Measurements from ENCODE around the gene ATP6V0C.

The ATP6V0C gene

DNA sequence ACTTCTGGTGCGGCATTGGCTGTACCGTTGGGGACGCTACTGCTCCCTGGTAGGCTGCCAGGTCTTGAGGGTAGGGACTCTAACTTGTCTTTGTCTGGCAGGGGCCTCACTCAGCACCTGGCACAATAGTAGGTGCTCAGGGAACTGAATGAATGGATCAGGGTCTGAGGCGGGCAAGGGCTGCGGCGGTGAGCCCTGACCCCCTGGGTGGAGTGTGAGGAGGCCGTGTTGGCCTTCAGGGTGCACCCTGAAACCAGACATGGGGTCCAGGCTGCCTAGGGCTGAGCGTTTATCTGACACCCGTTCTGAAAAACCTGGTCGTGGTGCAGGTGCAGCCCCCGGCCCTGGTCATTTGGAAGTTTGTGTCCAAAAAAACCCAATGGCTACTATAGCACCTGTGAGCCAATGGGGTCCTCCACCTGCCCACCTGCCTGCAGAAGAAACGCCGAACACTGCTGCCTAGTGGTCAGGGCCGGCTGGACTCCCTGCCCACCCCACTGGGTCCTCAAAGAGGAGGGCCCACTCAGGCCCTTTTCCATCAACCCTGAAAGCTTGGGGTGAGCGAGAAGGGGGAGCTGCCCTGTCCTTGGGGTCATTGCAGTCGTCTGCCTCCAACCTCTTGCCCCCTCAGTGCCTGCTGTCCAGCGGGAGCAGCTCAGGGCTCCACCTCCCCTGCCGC is 4.9 kb upstream of the ATP6V0C start:
- DNase-seq (ENCODE audit: insufficient read length, low spot score) (no peak), FAIRE-seq (no peak)

DNA sequence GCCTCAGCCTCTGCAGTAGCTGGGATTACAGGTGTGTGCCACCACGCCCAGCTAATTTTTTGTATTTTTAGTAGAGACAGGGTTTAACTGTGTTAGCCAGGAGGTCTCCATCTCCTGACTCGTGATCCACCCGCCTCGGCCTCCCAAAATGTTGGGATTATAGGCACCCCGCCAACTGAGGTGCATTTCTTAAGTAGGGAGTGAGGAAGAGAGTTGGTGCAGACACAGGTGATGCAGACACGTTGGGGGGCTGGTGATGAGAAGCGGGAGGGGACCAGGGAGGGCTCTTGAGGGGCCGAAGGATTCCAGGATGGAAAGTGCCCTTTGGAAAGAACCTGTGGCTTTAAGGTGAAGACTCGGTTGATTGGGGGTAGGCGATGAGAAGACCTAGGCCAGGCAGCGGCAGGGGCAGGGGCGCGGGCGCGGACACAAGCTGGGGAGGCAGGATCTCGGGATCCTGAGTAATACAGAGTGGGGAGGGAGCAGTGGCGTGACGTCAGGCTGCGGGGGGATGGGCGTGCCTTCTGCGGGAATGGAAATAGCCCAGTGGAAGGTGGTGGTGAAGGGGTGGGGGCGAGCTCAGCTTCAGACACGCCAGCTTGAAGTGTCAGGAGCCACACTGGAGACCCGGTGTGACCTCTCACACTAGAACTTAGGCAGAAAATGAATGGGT is 2.5 kb upstream of the ATP6V0C start:
- peak; percentile 51 for FAIRE-seq

DNA sequence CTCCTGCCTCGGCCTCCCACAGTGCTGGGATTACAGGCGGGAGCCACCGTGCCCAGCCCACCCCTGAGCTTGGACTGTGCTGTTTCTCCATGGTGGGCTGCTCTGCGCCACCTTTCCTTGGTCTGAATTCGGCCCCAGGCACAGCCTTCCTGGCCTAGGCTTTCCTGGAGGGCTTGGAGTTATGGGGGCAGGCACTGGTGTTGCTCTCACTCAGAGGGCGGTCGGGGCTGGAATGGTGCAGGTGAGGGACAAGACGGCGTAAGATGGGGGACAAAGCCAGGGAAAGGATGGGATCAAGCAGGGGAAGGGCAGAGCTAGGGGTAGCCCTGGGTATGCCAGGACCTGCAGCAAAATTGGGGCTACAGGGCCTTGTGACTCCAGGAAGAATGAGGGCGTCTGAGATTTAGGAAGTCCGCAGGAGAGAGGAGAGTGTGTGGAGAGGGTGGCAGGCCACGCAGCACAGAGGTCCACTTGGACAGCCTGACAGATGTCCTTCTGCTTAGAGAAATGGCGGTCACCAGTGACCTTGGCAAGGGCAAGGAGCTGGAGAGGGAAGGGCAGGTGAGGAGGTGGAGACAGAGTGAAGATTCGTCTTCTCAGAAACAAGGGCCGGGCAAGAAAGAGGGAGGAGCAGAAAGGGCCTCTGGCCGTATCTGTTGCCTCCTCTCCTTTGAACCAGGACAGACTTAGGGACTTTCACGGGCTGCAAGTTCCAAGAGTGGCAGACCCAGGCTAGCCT is 1.6 kb upstream of the ATP6V0C start:
- DNase-seq (ENCODE audit: insufficient read length, low spot score) = no peak
- no peak for FAIRE-seq

More for the DNA sequence above, 2.5 kb upstream of the ATP6V0C start:
- DNase-seq (ENCODE audit: insufficient read length, low spot score) = no peak

DNA sequence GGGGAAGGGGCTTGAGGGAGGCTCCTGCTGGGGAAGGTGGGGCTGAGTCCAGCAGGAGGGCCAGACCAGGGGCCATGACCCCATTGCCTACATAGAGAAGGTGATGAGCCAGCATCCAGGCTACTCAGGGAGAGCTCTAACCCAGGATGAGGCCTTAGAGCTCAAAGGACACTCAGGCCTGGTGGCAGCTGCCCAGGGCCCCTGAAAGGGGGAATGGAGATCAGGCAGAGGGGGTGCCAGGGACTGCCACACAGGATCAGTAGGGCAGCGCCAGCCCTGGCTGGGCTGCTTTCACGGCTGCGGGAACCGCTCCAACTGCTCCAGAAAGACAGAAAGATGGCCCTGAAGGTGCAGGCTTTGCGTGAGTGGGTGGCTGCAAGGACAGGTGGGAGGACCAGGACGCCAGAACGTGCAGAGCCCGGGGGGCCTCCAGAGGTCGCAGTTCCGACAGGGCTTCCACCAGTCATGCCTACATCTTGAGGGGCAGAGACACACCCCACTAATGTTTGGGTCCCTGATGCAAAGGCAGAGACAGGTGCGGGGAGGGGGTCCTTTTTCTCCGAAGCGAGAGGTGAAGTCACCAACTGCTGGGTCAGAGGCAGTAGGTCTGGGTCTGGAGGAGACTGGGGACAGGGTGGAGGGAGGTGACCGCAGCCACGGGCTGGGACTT is 882 bp upstream of the ATP6V0C start:
- FAIRE-seq (no peak), DNase-seq (ENCODE audit: insufficient read length, low spot score) (no peak)

DNA sequence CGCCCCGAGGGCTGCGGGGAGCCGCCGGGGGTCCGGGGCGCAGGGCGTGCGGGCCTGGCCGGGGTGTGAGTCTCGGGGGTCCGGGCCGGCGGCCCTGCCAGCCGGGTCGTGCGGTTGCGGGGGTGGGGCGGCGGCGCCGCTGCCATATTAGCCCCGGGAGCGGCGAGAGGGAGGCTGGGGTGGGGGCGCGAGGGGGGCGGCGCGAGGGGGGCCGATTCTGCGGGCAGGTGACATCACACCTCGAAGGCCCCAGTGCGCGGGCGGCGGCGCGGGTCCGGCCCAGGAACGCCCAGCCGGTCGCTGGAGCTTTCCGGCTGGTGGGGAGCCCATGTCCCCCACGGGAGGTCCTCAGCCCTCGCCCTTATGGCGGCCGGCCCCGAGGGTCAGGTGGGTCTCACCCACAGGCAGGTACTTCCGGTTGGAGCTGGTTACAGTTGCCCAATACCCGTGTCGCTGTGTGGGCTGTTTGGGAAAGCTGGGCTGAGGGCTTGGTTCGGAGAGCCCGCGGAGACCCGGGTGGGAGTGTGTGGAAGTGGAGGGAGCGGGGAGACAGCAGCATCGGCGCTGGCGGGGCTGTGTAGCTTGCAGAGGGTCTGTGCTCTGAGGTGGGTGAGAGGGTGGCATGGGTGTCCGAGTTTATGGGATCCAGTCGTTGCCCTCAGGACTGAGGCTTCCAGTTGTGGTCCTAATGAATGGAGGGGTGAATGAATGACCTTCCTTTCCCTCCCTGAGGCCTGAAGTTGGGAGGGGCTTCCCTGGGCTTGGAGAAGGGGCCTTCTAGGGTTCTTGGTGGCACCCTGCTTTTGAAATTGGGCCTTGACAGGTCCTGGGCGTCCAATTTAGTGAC is 804 bp downstream of the ATP6V0C start:
- FAIRE-seq (peak; percentile 51), DNase-seq (ENCODE audit: insufficient read length, low spot score) (no peak)

DNA sequence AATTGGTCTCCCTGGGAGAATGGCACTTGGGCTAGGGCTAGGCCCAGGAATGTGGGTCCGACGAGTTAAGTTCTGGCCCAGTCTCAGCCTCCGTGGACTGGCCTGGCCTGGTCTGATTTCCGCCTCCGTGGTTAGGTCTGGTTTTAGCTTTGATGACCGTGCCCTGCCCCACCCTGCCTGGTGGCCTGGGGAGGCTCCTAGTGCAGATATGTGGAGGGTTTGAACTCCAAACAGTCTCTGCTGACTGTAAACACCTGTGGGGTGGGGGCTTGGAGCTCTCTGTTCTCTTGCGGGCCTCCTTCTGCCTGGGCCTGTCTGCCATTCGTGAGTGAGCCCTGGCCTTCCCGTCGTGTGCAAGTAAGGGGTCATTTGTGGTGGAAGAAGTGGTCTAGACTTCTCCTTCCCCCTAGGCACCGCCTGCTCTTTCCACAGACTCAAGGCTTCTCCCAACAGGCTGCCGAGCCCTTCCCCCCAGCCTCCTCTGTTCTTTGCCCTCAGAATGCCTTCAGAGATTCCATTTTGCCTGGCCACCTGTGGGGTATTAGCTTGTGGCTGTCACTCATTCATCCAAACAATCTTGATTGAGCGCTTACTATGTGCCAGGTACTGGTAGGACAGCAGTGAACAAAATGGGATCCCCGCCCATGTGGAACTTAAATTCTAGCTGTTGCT is 1.6 kb downstream of the ATP6V0C start:
- no peak for FAIRE-seq
- no peak for DNase-seq (ENCODE audit: insufficient read length, low spot score)

DNA sequence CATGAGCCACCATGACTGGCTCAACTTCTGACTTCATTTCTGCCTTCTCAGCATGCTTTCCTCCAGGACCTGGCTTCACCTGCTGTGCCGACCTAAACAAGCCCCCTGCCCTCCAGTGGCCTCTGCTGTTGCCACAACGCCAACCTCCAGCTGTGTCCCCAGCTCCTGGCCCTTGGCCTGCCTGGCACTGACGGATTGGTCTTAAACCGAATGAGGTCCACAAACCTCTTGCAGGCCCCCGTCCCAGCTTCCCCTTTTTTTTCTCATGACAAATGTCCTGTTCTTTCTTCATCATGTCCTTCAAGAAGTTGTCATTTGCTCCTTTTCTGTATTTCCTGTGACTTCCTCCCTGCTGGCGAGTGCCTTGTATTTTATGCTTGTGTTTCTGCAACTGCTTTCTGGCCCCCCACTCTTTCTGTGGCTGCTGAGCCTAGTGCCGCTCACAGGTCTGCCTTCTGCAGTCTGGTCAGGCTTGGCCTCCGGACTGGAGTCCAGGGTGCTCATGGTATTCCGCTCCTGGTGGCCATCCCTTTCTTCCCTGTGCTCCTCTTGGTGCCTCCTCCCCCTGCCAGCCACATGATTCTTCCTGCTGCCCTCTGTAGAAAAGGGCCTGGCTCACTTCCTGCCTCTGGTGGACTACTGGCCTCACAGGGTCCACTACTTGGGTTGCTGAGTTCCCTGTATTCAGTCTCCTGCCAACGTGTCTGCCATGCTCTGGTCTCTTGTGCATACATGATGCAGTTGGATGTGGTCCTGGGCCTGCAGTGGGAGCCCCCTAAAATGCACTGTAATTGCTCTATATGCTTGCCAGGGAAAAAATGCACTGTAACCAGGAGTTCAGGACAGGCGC is 2.9 kb downstream of the ATP6V0C start:
- FAIRE-seq = no peak
- no peak for DNase-seq (ENCODE audit: insufficient read length, low spot score)

DNA sequence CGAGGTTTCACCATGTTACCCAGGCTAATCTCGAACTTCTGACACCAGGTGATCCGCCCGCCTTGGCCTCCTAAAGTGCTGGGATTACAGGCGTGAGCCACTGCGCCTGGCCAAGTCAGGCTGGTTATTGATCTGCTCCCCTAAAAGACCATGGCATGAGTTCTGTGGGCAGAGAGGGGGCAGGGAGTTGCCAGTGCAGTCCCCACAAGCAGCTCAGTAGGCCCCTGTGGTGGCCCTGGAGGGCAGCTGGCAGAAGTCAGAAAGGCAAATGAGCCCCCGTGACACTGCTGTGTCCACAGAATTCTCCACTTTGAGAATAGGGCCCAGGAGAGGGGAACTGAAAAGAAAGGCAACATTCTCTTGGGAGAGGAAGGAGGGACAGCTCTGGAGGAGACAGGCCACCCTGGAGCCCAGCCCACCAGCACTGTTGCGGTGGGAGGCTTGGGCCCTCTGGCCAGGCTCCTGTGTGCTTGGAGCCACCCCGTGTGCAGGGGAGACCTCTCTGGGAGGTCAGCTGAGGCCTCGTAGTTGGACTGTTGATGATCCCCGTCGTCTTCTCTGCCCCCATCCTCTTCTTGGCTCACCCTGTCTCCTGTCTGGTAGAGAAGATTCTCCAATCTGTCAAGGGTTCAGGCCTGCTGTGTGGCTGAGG is 4.3 kb downstream of the ATP6V0C start:
- DNase-seq (ENCODE audit: insufficient read length, low spot score) (no peak), FAIRE-seq (no peak)

DNA sequence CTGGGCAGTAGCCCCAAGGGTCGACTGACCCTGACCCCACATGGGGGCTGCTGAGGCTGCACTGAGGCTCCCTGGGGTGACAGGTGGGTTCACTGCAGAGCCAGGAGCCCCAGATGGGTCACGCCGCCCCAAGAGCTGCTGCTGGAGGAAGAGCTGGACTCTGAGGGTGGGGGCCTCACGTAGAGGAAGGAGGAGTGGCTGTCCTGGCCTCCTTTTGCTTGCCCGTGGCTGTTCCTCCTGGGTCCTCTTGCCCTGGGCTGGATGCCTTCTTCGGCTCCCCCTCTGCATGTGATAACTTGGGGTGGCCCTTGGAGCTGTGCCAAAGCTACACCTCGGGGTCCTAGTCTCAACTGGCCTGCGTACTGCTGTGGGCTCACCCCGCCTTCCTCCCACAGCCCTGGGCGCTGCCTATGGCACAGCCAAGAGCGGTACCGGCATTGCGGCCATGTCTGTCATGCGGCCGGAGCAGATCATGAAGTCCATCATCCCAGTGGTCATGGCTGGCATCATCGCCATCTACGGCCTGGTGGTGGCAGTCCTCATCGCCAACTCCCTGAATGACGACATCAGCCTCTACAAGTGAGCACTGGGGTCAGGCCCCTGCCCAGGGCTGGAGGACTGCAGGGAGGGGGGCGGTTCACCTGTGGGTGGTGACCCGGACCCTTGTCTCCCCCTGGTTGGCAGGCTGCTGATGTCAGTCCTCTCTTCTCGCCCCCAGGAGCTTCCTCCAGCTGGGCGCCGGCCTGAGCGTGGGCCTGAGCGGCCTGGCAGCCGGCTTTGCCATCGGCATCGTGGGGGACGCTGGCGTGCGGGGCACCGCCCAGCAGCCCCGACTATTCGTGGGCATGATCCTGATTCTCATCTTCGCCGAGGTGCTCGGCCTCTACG is 5.3 kb downstream of the ATP6V0C start:
- DNase-seq (ENCODE audit: insufficient read length, low spot score) = no peak

DNA sequence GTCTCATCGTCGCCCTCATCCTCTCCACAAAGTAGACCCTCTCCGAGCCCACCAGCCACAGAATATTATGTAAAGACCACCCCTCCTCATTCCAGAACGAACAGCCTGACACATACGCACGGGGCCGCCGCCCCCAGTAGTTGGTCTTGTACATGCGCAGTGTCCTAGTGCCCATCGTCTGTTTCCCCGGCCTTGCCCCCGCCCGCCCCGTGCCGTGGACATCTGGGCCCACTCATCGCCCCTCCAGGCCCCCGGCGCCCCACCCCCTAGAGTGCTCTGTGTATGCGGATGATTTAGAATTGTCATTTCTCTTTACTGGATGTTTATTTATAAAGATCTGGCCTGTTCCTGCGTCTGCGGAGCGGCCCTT is 5.9 kb downstream of the ATP6V0C start:
- no peak for FAIRE-seq
- DNase-seq (ENCODE audit: insufficient read length, low spot score) = no peak

More for the DNA sequence above, 5.3 kb downstream of the ATP6V0C start:
- no peak for FAIRE-seq

DNA sequence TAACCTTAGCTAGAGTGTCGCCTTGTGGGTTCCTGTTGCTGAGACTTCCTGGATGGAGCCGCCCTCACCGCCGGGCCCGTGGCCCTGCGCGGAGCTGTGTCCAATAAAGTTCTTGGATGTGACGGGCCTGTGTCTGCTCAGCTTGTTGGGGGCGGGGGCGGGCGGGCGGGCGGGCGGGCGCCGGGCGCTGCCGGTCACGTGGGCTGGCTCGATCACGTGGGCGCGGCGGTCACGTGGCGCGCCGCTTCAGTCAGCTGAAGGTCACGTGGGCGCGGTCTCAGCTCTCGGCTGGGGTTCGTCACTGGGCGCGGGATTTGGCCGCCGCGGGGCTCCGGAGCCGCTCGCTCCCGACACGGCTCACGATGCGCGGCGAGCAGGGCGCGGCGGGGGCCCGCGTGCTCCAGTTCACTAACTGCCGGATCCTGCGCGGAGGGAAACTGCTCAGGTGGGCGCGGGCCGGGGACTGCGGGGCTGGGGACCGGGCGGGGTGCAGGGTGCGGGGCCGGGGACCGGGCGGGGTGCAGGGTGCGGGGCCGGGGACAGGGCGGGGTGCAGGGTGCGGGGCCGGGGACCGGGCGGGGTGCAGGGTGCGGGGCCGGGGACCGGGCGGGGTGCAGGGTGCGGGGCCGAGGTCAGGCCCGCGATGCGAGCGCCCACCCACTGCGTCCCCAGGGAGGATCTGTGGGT is 6.5 kb downstream of the ATP6V0C start, which contains the start of gene AMDHD2:
AMDHD2 (plus strand) TSS at position 275 of the 687 bp plus-strand sequence; CDS start at position 363, 88 bp downstream.
- FAIRE-seq (peak; percentile 86), DNase-seq (ENCODE audit: insufficient read length, low spot score) (peak; percentile 96)

DNA sequence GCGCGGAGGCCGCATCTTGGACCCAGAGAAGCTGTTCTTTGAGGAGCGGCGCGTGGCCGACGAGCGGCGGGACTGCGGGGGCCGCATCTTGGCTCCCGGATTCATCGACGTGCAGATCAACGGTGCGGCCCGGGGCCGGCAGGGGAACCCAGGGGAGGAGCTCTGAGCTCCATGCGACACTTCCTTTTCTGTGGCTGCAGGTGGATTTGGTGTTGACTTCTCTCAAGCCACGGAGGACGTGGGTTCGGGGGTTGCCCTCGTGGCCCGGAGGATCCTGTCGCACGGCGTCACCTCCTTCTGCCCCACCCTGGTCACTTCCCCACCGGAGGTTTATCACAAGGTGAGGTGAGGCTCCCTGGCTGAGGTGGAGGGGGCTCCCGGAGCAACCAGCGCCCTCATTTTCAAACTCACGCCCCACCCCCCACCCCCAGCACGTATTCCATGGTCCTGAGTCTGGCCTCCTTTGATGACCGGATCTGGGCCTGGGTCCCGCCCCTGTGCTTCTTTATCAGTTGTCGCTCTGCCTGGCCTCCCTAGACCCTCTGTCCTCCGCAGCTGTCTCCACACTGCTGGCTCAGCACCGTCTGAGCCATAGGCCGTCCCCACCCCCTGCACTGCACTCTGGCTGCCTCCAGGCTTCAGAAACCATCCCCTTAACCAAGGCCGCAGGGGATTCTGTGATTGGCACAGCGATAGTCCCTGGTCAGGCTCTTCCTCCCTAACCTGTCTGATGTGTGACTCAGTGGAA is 7.2 kb downstream of the ATP6V0C start:
- DNase-seq (ENCODE audit: insufficient read length, low spot score) = no peak
- no peak for FAIRE-seq

DNA sequence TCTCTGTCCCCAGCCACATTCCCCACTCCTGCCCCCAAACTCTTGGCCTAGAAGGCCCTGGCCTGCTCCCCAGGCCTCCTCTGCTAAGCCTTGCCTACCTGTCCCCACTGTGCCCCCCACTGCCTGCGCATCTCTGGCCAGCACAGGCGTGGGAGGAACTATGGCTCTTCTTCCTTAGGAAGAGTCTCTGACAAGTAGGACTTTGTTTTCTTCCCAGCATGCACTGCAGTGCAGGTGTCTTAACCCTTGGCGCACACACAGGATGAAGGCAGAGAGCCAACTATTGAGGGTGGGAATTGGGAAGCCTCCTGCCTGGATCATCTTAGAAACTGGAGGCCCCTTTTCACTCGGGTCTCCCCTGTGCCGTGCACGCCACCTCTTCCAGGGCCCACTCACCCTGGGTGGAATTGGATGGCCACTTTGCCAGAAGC is 10.1 kb downstream of the ATP6V0C start:
- FAIRE-seq (no peak), DNase-seq (ENCODE audit: insufficient read length, low spot score) (no peak)

DNA sequence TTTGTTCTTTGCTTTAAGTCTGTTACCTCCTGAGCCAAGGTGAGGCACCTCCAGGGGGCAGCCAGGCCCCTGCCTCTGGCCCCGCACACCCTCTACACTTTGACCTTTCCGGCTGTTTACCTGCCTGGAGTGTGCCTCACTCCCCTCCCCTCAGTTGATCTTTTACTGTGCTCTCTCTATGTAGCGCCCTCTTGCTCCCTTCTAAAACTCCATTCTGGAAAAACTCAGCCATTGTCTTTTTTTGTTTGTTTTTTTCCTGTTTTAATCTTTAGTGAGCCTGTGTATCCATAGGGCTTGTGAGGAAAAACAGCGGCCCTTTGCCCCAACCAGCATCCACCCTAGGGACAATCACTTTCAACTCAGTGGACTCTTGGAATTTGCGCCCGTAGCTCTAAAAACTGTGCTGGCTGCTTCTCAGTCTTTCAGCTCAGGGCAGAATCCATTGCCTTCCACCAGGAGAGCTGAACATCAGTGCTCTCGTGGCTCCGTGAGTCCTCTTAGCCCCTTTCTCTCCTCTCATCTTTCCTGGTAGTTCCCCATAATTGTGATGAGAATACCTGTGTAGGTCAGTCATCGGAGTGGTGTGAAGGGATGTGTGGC is 10.7 kb downstream of the ATP6V0C start:
- FAIRE-seq = no peak
- DNase-seq (ENCODE audit: insufficient read length, low spot score) = no peak

DNA sequence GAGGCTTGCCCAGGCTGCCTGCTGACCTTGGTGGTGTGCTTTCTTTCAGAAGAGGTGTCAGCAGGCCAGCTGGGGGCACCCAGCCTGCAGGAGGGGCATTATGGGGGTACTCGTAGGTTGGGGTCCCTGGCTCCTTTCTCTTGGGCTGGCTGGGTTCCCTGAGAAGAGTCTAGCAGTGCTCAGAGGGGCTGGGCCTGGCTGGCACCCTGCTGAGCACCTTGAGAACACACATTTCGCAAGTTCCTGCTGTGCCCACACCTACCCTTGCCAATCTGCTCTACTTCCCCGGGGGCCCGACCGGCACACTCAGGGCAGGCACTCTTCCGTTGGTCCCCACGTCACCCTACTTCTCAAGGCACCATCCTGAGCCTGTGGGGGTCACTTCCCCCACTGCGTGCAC is 12.4 kb downstream of the ATP6V0C start:
- no peak for FAIRE-seq
- no peak for DNase-seq (ENCODE audit: insufficient read length, low spot score)

Data from HTR-8/SVneo (cell line).